GM23338 (cell line): ENCODE measurements around the gene SLC6A18. TPM values are rescaled to one million over a fixed set of nuclear protein-coding genes. Genes with fewer than 3 reads are reported as not detected.
"Not testable (repeated sequence)": the region's sequence is repeated elsewhere in the genome, so short reads cannot be mapped to it uniquely, and the experiment has no call there.

Experiments used
- ATAC-seq: fragments of 200-7000 bp; cut with Tn5 transposase; 3 replicates; pipeline ENCODE4 v1.9.1; 2020
- DNase-seq: peaks from one replicate; pipeline ENCODE4 v3.0.0-alpha.2; 2015; ENCODE audit warnings: low spot score
- H2AFZ ChIP-seq: fragments of 200-600 bp; sonication (generic); 2 replicates; pipeline ENCODE4 v1.8.0; 2016; ENCODE audit warnings: antibody characterized with exemption, mild to moderate bottlenecking, moderate library complexity
- H3F3A ChIP-seq: fragments of 200-600 bp; sonication (generic); replicated peaks from 2 replicates; pipeline ENCODE4 v1.8.0; 2017; ENCODE audit warnings: antibody characterized with exemption, mixed run types, low read depth
- H3K27ac ChIP-seq: fragments of 200-600 bp; sonication (generic); 2 replicates; pipeline ENCODE4 v1.6.1; 2016; ENCODE audit warnings: low read depth
- H3K27me3 ChIP-seq: fragments of 200-600 bp; sonication (generic); 2 replicates; pipeline ENCODE4 v1.8.0; 2016; ENCODE audit warnings: mild to moderate bottlenecking, mixed run types, moderate library complexity; ENCODE audit not compliant: insufficient read depth
- H3K36me3 ChIP-seq: fragments of 200-600 bp; sonication (generic); 2 replicates; pipeline ENCODE4 v1.8.0; 2016; ENCODE audit warnings: mild to moderate bottlenecking; ENCODE audit not compliant: insufficient read depth
- H3K4me1 ChIP-seq: fragments of 200-600 bp; sonication (generic); 2 replicates; pipeline ENCODE4 v1.8.0; 2016; ENCODE audit warnings: mild to moderate bottlenecking, moderate library complexity; ENCODE audit not compliant: insufficient read depth
- H3K4me2 ChIP-seq: fragments of 200-600 bp; sonication (generic); 2 replicates; pipeline ENCODE4 v1.7.1; 2017; ENCODE audit warnings: mixed run types
- H3K4me3 ChIP-seq: fragments of 200-600 bp; sonication (generic); 2 replicates; pipeline ENCODE4 v1.6.1; 2016; ENCODE audit warnings: mixed run types
- H3K79me2 ChIP-seq: fragments of 200-600 bp; sonication (generic); replicated peaks from 2 replicates; pipeline ENCODE4 v1.8.0; 2017; ENCODE audit warnings: mild to moderate bottlenecking; ENCODE audit not compliant: insufficient read depth
- H3K9me2 ChIP-seq: fragments of 200-600 bp; sonication (generic); 2 replicates; pipeline ENCODE4 v1.8.0; 2017; ENCODE audit not compliant: insufficient read depth
- H4K20me1 ChIP-seq: fragments of 200-600 bp; sonication (generic); replicated peaks from 2 replicates; pipeline ENCODE4 v1.8.0; 2017; ENCODE audit warnings: mild to moderate bottlenecking; ENCODE audit not compliant: insufficient read depth
- H3K27ac Mint-ChIP-seq: 2 replicates; pipeline ENCODE4 v1.8.0; 2020; ENCODE audit warnings: inconsistent platforms, mild to moderate bottlenecking, moderate library complexity, mixed read lengths
- H3K27me3 Mint-ChIP-seq: 3 replicates; pipeline ENCODE4 v1.8.0; 2022; ENCODE audit warnings: low read depth, mild to moderate bottlenecking, moderate library complexity, mixed read lengths, inconsistent platforms; ENCODE audit not compliant: insufficient read depth, poor library complexity
- H3K36me3 Mint-ChIP-seq: 3 replicates; pipeline ENCODE4 v1.8.0; 2021; ENCODE audit warnings: low read depth, mild to moderate bottlenecking, inconsistent platforms, moderate library complexity, mixed read lengths
- H3K4me1 Mint-ChIP-seq: 3 replicates; pipeline ENCODE4 v1.8.0; 2020; ENCODE audit warnings: mild to moderate bottlenecking, inconsistent platforms, mixed read lengths
- H3K4me3 Mint-ChIP-seq: 3 replicates; pipeline ENCODE4 v1.8.0; 2021; ENCODE audit warnings: moderate library complexity, mild to moderate bottlenecking, inconsistent platforms, mixed read lengths
- H3K9me3 Mint-ChIP-seq: 3 replicates; pipeline ENCODE4 v1.8.0; 2020; ENCODE audit warnings: moderate library complexity, mild to moderate bottlenecking, inconsistent platforms, mixed read lengths
- CREB1 ChIP-seq: fragments of 250-450 bp; sonication (Bioruptor Pico); IDR thresholded peaks from 2 replicates; pipeline ENCODE4 v1.5.0; 2020; ENCODE audit warnings: low read depth, mild to moderate bottlenecking, moderate library complexity
- ETS1 ChIP-seq: IDR thresholded peaks from 2 replicates; pipeline ENCODE4 v1.6.1; 2016; ENCODE audit warnings: antibody characterized with exemption
- EZH2 ChIP-seq: fragments of 200-600 bp; sonication (generic); IDR thresholded peaks from one replicate; pipeline ENCODE4 v1.8.0; 2017; ENCODE audit warnings: antibody characterized with exemption, mild to moderate bottlenecking, low read depth; ENCODE audit not compliant: unreplicated experiment
- JUNB ChIP-seq: IDR thresholded peaks from one replicate; pipeline ENCODE4 v1.6.1; 2016; ENCODE audit warnings: antibody characterized with exemption; ENCODE audit not compliant: unreplicated experiment
- POLR2AphosphoS5 ChIP-seq: IDR thresholded peaks from 2 replicates; pipeline ENCODE4 v1.6.1; 2016; ENCODE audit warnings: antibody characterized with exemption, low read depth
- STAT1 ChIP-seq: IDR thresholded peaks from one replicate; pipeline ENCODE4 v1.6.1; 2016; ENCODE audit warnings: antibody characterized with exemption; ENCODE audit not compliant: unreplicated experiment
- polyA plus RNA-seq: library from polyadenylated mRNA; unstranded; fragments of >200 nt; fragmentation: Nextera tagmentation; extraction: Ambion mirVana; gene quantifications from 2 replicates; pipeline ENCODE4 v1.2.1, GENCODE V29; 2016
- total RNA-seq: library from RNA; depleted of rRNA; stranded (reverse); fragments of >200 nt; shearing (Covaris generic); gene quantifications from 2 replicates; pipeline ENCODE4 v1.2.3, GENCODE V29; 2014
- TF ChIP-seq, protein P1 (sequence below): IDR thresholded peaks from one replicate; pipeline ENCODE4 v1.6.1; 2018; ENCODE audit warnings: antibody characterized with exemption; ENCODE audit not compliant: unreplicated experiment

Gene SLC6A18
- total and polyA plus RNA-seq, 2 experiments from 2014 or later = not detected

DNA sequence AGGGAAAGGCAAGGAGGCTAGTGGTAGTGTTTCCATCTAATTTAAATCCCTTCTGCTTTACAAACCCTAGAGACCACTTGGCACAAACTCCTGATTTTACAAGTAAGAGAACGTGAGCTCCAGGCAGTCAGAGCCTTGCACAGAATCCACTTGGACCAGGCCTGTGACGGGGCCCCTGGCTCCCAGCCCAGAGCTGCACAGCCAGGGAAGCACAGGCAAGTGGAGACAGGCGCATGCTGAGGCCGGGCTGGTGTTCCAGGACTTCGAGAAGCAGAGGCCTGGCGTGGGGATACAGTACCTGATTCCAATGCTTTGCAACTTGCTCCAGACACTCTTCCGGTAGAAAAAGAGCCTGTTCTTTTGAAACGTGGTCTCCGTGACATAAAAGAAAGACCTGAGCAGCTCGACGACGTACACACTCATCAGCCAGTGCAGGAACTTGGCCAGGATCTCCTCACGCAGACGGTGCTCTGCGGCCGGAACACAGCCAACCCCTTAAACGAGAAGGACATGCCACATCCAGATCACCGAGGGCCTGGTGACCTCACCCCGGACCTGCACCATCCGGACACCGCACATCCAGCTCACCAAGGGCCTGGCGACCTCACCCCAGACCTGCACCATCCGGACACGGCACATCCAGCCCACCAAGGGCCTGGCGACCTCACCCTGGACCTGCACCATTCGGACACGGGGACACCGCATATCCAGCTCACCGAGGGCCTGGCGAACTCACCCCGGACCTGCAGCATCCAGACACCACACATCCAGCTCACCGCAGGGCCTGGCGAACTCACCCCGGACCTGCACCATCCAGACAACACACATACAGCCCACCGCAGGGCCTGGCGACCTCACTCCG, 57.2 kb downstream of the SLC6A18 start (continued):
- TF ChIP-seq, protein P1, sequence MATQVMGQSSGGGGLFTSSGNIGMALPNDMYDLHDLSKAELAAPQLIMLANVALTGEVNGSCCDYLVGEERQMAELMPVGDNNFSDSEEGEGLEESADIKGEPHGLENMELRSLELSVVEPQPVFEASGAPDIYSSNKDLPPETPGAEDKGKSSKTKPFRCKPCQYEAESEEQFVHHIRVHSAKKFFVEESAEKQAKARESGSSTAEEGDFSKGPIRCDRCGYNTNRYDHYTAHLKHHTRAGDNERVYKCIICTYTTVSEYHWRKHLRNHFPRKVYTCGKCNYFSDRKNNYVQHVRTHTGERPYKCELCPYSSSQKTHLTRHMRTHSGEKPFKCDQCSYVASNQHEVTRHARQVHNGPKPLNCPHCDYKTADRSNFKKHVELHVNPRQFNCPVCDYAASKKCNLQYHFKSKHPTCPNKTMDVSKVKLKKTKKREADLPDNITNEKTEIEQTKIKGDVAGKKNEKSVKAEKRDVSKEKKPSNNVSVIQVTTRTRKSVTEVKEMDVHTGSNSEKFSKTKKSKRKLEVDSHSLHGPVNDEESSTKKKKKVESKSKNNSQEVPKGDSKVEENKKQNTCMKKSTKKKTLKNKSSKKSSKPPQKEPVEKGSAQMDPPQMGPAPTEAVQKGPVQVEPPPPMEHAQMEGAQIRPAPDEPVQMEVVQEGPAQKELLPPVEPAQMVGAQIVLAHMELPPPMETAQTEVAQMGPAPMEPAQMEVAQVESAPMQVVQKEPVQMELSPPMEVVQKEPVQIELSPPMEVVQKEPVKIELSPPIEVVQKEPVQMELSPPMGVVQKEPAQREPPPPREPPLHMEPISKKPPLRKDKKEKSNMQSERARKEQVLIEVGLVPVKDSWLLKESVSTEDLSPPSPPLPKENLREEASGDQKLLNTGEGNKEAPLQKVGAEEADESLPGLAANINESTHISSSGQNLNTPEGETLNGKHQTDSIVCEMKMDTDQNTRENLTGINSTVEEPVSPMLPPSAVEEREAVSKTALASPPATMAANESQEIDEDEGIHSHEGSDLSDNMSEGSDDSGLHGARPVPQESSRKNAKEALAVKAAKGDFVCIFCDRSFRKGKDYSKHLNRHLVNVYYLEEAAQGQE = no peak
- TF ChIP-seq ETS1 = no peak
- no peak for TF ChIP-seq EZH2
- TF ChIP-seq POLR2AphosphoS5 = no peak
- no peak for TF ChIP-seq STAT1
- no peak for TF ChIP-seq JUNB
- no peak for TF ChIP-seq CREB1 (CRISPR knock-in tag)

GRCh38 chr5:1282993-1283728, 58.0 kb downstream of the SLC6A18 start:
- not testable (repeated sequence) for H3K4me3 Mint-ChIP-seq, DNase-seq, H3K4me1 Mint-ChIP-seq, H3K4me3 ChIP-seq, H3K27ac Mint-ChIP-seq, H3K4me1 ChIP-seq, H2AFZ ChIP-seq, H3K9me2 ChIP-seq, H3K27ac ChIP-seq, H3K4me2 ChIP-seq, H3K36me3 ChIP-seq, H3F3A ChIP-seq, H3K9me3 Mint-ChIP-seq, ATAC-seq, H4K20me1 ChIP-seq, H3K27me3 ChIP-seq
- Mint-ChIP-seq H3K36me3 (peaks cover 16% of the 10 kb centered on the region), H3K27me3 (peaks cover 15% of the 10 kb centered on the region)
- peaks cover 41% of the 10 kb centered on the region for H3K79me2 ChIP-seq

DNA sequence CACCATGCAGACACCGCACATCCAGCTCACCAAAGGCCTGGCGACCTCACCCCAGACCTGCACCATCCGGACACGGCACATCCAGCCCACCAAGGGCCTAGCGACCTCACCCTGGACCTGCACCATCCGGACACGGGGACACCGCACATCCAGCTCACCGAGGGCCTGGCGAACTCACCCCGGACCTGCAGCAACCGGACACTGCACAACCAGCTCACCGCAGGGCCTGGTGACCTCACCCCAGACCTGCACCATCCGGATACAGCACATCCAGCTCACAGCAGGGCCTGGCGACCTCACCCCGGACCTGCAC, 58.5 kb downstream of the SLC6A18 start:
- H3K79me2 ChIP-seq = peaks cover 45% of the 10 kb centered on the region
- H3K4me1 Mint-ChIP-seq, H3K9me2 ChIP-seq, H3K27ac ChIP-seq, H3K9me3 Mint-ChIP-seq, H2AFZ ChIP-seq, H3K4me3 Mint-ChIP-seq, H3K4me3 ChIP-seq, H3K4me2 ChIP-seq, DNase-seq, H4K20me1 ChIP-seq, H3F3A ChIP-seq, H3K27me3 ChIP-seq, H3K4me1 ChIP-seq, H3K36me3 ChIP-seq, H3K27ac Mint-ChIP-seq, ATAC-seq: not testable (repeated sequence)
- Mint-ChIP-seq H3K27me3 (peaks cover 14% of the 10 kb centered on the region), H3K36me3 (peaks cover 16% of the 10 kb centered on the region)

GRCh38 chr5:1284336-1284970, 59.3 kb downstream of the SLC6A18 start:
- not testable (repeated sequence) for H3F3A ChIP-seq, H3K4me1 Mint-ChIP-seq, H3K4me2 ChIP-seq, H3K4me1 ChIP-seq, H3K27ac Mint-ChIP-seq, H3K4me3 ChIP-seq, H3K9me2 ChIP-seq, H3K36me3 ChIP-seq, H3K27me3 ChIP-seq, H4K20me1 ChIP-seq, H3K27ac ChIP-seq, H2AFZ ChIP-seq, DNase-seq, H3K4me3 Mint-ChIP-seq, H3K9me3 Mint-ChIP-seq, ATAC-seq
- Mint-ChIP-seq H3K36me3 (peaks cover 16% of the 10 kb centered on the region), H3K27me3 (peaks cover 15% of the 10 kb centered on the region)
- H3K79me2 ChIP-seq = peaks cover 45% of the 10 kb centered on the region
